OCI-LY7 (cell line): ENCODE data around the gene B3GNT9. TPM values are rescaled to one million over a fixed set of nuclear protein-coding genes. Genes with fewer than 3 reads are reported as not detected.
A peak's percentile ranks its signal among the peaks of the same experiment; 100 is the strongest.

ENCODE experiments used
- BruUV-seq: library from RNA; stranded (reverse); fragments of 400-500 nt; replicated peaks from 2 replicates; lab custom pipeline; 2021; lab: Mats Ljungman, UMichigan
- CTCF ChIA-PET: fragments of 300-600 bp; sonication (Branson Sonifier 250); formaldehyde crosslinking; loops from one replicate; lab custom pipeline; 2022; ENCODE audit warnings: antibody characterized with exemption; ENCODE audit not compliant: unreplicated experiment; lab: Charles Lee
- POLR2A ChIA-PET: fragments of 300-600 bp; sonication (Branson Sonifier 250); formaldehyde crosslinking; loops from one replicate; lab custom pipeline; 2022; ENCODE audit warnings: antibody characterized with exemption; lab: Charles Lee
- DNase-seq: peaks from one replicate; pipeline ENCODE4 v3.0.0-alpha.2; 2015; ENCODE audit warnings: low spot score
- H2AFZ ChIP-seq: fragments of 200-600 bp; sonication (generic), shearing (Covaris generic); 2 replicates; pipeline ENCODE4 v1.6.1; 2014; ENCODE audit warnings: mild to moderate bottlenecking, antibody characterized with exemption, low read length, moderate library complexity
- H3K27ac ChIP-seq: fragments of 200-600 bp; sonication (generic); 2 replicates; pipeline ENCODE4 v1.5.1; 2014; ENCODE audit warnings: mixed run types, low read depth, mild to moderate bottlenecking, moderate library complexity, low read length, inconsistent platforms; ENCODE audit not compliant: poor library complexity, severe bottlenecking
- H3K36me3 ChIP-seq: fragments of 200-600 bp; sonication (generic); 2 replicates; pipeline ENCODE4 v1.6.1; 2014; ENCODE audit warnings: mild to moderate bottlenecking, antibody characterized with exemption, low read length, moderate library complexity, mixed read lengths; ENCODE audit not compliant: insufficient read depth
- H3K4me1 ChIP-seq: fragments of 200-600 bp; sonication (generic); 2 replicates; pipeline ENCODE4 v1.5.1; 2014; ENCODE audit warnings: mild to moderate bottlenecking, low read length; ENCODE audit not compliant: insufficient read depth, poor library complexity, severe bottlenecking
- H3K4me2 ChIP-seq: fragments of 200-600 bp; sonication (generic); 2 replicates; pipeline ENCODE4 v1.6.1; 2014; ENCODE audit warnings: mild to moderate bottlenecking, low read length
- H3K4me3 ChIP-seq: fragments of 200-600 bp; sonication (generic); 2 replicates; pipeline ENCODE4 v1.5.1; 2014; ENCODE audit warnings: mild to moderate bottlenecking, low read depth, low read length; ENCODE audit not compliant: poor library complexity, severe bottlenecking
- H3K79me2 ChIP-seq: fragments of 200-600 bp; sonication (generic); 2 replicates; pipeline ENCODE4 v1.6.1; 2016; ENCODE audit warnings: low read depth, mild to moderate bottlenecking, low read length, moderate library complexity, mixed read lengths; ENCODE audit not compliant: insufficient read depth
- H3K9me2 ChIP-seq: fragments of 200-600 bp; sonication (generic); 2 replicates; pipeline ENCODE4 v1.6.1; 2016; ENCODE audit warnings: mild to moderate bottlenecking, low read length, mixed read lengths; ENCODE audit not compliant: insufficient read depth
- H3K9me3 ChIP-seq: fragments of 200-600 bp; sonication (generic); 2 replicates; pipeline ENCODE4 v1.6.1; 2014; ENCODE audit warnings: mild to moderate bottlenecking, mixed run types, low read length, mixed read lengths
- H4K20me1 ChIP-seq: fragments of 200-600 bp; sonication (generic); 2 replicates; pipeline ENCODE4 v1.6.1; 2014; ENCODE audit warnings: mild to moderate bottlenecking, antibody characterized with exemption, low read length, moderate library complexity, mixed read lengths; ENCODE audit not compliant: insufficient read depth
- EZH2phosphoT487 ChIP-seq: fragments of 200-600 bp; sonication (generic); IDR thresholded peaks from 2 replicates; pipeline ENCODE4 v1.6.1; 2018; ENCODE audit warnings: low read depth, borderline replicate concordance, mild to moderate bottlenecking, mixed run types, antibody characterized with exemption, low read length, moderate library complexity, mixed read lengths
- intact Hi-C: fragments of 100-400 bp; cut with micrococcal nuclease; formaldehyde crosslinking; loops from one replicate; pipeline ENCODE4 v1.10.0; 2022; ENCODE audit not compliant: unreplicated experiment
- total RNA-seq, 2 experiments: library from RNA; depleted of rRNA in 1 of 2; stranded (reverse); fragments of >200 nt in 1 of 2; shearing (Covaris generic) in 1 of 2; gene quantifications; 2 replicates each; pipeline ENCODE4 v1.2.3, GENCODE V29; 2014 to 2022
- TF ChIP-seq, protein P1 (sequence below): fragments of 200-600 bp; sonication (generic); conservative IDR thresholded peaks from 2 replicates; pipeline ENCODE4 v1.5.1; 2014; ENCODE audit warnings: mild to moderate bottlenecking, antibody characterized with exemption, low read length, moderate library complexity, mixed read lengths

B3GNT9 gene
- total RNA-seq, 2 experiments from 2014 or later: 1.1 to 2.7 TPM

DNA sequence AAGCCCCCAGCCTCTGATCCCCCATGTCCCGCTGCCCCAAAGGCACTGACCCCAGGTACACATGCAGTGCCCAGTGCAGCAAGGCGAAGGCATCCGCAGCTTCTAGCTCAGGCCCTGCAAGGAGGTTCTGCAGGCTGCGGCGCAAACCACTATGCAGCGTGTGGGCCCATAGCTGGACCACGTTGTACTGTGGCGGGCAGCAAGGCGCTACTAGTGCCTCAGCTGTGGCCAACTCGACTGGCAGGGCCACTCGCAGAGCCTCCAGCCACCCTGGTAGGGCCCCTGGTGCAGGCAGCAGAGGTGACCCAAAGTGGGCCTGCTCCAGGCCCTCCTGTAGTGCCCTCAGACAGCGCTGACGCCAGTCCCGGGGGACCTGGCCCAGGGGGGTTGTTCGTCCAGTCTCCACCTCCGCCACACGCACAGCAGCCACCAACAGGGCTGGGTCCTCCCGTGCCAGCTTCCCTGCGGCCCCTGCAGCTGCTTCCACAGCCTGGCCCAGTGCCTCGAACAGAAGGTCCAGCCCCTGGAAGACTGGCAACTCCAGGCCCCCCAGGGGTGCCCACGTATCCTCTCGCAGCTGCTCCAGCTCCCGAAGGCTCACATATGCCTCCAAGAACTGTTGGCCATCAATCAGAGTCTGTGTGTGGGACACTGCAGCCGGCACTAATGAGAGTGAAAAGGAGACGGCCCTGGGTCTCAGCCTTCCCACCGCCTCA is 36.5 kb upstream of the B3GNT9 start:
- H3K4me3 ChIP-seq: no peak overlapping the region
- H2AFZ ChIP-seq: no peak overlapping the region
- no TSS peak for BruUV-seq
- peaks cover 4% of the 10 kb centered on the region; the same call in 1 of the 2 replicates for H3K79me2 ChIP-seq
- no peak overlapping the region for H3K4me2 ChIP-seq
- H3K36me3 ChIP-seq: 0 out of 2 replicates have a peak, but pooled peaks cover 2% of the 10 kb centered on the region
- CTCF ChIA-PET: no interaction called here
- no peaks in the 10 kb centered on the region for H4K20me1 ChIP-seq
- H3K9me3 ChIP-seq: no peaks in the 10 kb centered on the region
- peaks cover 18% of the 10 kb centered on the region for H3K4me1 ChIP-seq
- TF ChIP-seq EZH2phosphoT487: no peak
- TF ChIP-seq, protein P1, sequence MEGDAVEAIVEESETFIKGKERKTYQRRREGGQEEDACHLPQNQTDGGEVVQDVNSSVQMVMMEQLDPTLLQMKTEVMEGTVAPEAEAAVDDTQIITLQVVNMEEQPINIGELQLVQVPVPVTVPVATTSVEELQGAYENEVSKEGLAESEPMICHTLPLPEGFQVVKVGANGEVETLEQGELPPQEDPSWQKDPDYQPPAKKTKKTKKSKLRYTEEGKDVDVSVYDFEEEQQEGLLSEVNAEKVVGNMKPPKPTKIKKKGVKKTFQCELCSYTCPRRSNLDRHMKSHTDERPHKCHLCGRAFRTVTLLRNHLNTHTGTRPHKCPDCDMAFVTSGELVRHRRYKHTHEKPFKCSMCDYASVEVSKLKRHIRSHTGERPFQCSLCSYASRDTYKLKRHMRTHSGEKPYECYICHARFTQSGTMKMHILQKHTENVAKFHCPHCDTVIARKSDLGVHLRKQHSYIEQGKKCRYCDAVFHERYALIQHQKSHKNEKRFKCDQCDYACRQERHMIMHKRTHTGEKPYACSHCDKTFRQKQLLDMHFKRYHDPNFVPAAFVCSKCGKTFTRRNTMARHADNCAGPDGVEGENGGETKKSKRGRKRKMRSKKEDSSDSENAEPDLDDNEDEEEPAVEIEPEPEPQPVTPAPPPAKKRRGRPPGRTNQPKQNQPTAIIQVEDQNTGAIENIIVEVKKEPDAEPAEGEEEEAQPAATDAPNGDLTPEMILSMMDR: no peak
- no peaks in the 10 kb centered on the region for H3K9me2 ChIP-seq
- no peak overlapping the region for H3K27ac ChIP-seq
- POLR2A ChIA-PET: no interaction called here
- intact Hi-C loops: loop anchor here (10.0 kb wide), 1 partner anchor 173 kb away; no protein-coding TSS in a partner anchor
- DNase-seq: no peak

DNA sequence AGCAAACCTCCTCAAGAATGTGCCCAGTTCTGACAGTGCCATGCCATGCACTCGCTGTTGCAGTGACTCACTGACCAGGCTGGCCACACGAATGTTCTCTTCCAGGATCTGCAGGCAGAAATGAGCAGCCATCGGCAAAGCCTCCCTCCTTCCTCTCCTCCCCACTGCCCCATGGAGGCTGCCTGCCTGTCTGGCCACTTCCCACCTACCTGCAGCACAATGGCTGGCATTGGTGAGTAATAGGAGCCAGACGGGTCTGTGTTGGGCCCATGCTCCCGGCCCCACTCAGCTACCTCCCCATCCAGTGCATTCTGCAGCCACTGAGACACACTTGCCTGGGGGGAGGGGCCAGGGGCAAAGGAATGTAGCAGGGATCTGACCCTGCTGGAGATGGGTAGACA is 35.8 kb upstream of the B3GNT9 start:
- Histone ChIP-seq H4K20me1 (no peaks in the 10 kb centered on the region), H3K9me2 (no peaks in the 10 kb centered on the region), H3K9me3 (no peaks in the 10 kb centered on the region), H3K4me3 (no peak overlapping the region), H3K36me3 (no peaks in the 10 kb centered on the region), H2AFZ (no peak overlapping the region), H3K27ac (no peak overlapping the region), H3K4me1 (peaks cover 18% of the 10 kb centered on the region), H3K4me2 (no peak overlapping the region), H3K79me2 (no peaks in the 10 kb centered on the region)
- intact Hi-C loops: loop anchor here (10.0 kb wide), 1 partner anchor 172 kb away; no protein-coding TSS in a partner anchor
- DNase-seq: no peak
- BruUV-seq: no TSS peak
- CTCF ChIA-PET: no interaction called here
- no peak for TF ChIP-seq EZH2phosphoT487
- TF ChIP-seq, protein P1: no peak
- POLR2A ChIA-PET: no interaction called here

GRCh38 chr16:67185651-67186134 is 34.9 kb upstream of the B3GNT9 start:
- Histone ChIP-seq H3K4me3 (no peak overlapping the region), H3K27ac (no peak overlapping the region), H3K9me2 (no peaks in the 10 kb centered on the region), H4K20me1 (no peaks in the 10 kb centered on the region), H3K4me2 (no peak overlapping the region), H3K36me3 (no peaks in the 10 kb centered on the region), H2AFZ (no peak overlapping the region; the same call in 1 of the 2 replicates), H3K79me2 (no peaks in the 10 kb centered on the region), H3K9me3 (no peaks in the 10 kb centered on the region), H3K4me1 (peaks cover 14% of the 10 kb centered on the region)
- CTCF ChIA-PET: no interaction called here
- intact Hi-C loops: loop anchor here (1.0 to 10.0 kb wide), 2 partner anchors 171 to 208 kb away; no protein-coding TSS in a partner anchor
- DNase-seq: no peak
- POLR2A ChIA-PET: no interaction called here
- BruUV-seq: no TSS peak
- TF ChIP-seq, protein P1: peak; percentile 59; the same call in 1 of the 2 replicates
- no peak for TF ChIP-seq EZH2phosphoT487
